AG04449 (cell line): Measurements from ENCODE around the gene BPIFB3.
"Not testable (repeated sequence)": the region's sequence is repeated elsewhere in the genome, so short reads cannot be mapped to it uniquely, and the experiment has no call there.

Experiments
- CTCF ChIA-PET: fragments of 350-600 bp; formaldehyde crosslinking; extraction: SDS; loops from one replicate; lab custom pipeline; 2021; ENCODE audit warnings: antibody characterized with exemption; lab: Yijun Ruan, JAX
- POLR2A ChIA-PET: fragments of 400-600, 350-600 bp; formaldehyde crosslinking; extraction: SDS; loops from one replicate; lab custom pipeline; 2020; ENCODE audit warnings: antibody characterized with exemption, inconsistent platforms; lab: Yijun Ruan, JAX
- DNase-seq: peaks from one replicate; pipeline ENCODE4 v3.0.0-alpha.2; 2010; ENCODE audit warnings: low read depth, low spot score
- H3K4me3 ChIP-seq: 2 replicates; pipeline ENCODE4 v1.5.1; 2011; ENCODE audit warnings: low read depth, mild to moderate bottlenecking, control low read depth, low read length
- TF ChIP-seq, protein P1 (sequence below): IDR thresholded peaks from one replicate; pipeline ENCODE4 v1.5.1; 2011; ENCODE audit warnings: mild to moderate bottlenecking, moderate library complexity, low read length, control low read depth, inconsistent platforms; ENCODE audit not compliant: insufficient read depth; ENCODE audit errors: missing control alignments

The BPIFB3 gene

GRCh38 chr20:33120934-33121333 is 67.2 kb downstream of the BPIFB3 start:
- ChIA-PET CTCF (no interaction called here), POLR2A (no interaction called here)
- H3K4me3 ChIP-seq: no peak overlapping the region
- TF ChIP-seq, protein P1, sequence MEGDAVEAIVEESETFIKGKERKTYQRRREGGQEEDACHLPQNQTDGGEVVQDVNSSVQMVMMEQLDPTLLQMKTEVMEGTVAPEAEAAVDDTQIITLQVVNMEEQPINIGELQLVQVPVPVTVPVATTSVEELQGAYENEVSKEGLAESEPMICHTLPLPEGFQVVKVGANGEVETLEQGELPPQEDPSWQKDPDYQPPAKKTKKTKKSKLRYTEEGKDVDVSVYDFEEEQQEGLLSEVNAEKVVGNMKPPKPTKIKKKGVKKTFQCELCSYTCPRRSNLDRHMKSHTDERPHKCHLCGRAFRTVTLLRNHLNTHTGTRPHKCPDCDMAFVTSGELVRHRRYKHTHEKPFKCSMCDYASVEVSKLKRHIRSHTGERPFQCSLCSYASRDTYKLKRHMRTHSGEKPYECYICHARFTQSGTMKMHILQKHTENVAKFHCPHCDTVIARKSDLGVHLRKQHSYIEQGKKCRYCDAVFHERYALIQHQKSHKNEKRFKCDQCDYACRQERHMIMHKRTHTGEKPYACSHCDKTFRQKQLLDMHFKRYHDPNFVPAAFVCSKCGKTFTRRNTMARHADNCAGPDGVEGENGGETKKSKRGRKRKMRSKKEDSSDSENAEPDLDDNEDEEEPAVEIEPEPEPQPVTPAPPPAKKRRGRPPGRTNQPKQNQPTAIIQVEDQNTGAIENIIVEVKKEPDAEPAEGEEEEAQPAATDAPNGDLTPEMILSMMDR: no peak
- no peak for DNase-seq

DNA sequence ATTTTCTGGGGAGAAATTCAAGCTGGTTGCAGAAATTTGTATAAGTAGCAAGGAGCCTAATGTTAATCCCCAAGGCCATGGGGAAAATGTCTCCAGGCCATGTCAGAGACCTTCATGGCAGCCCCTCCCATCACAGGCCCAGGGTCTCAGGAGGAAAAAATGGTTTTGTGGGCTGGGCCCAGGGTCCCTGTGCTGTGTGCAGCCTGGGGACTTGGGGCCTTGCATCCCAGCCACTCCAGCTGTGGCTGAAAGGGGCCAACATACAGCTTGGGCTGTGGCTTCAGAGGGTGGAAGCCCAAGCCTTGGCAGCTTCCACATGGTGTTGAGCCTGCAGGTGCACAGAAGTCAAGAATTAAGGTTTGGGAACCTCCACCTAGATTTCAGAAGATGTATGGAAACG is 68.6 kb downstream of the BPIFB3 start:
- H3K4me3 ChIP-seq, POLR2A ChIA-PET, CTCF ChIA-PET, DNase-seq: not testable (repeated sequence)
